ENCODE results near the gene SENP2. TPM values are rescaled to one million over a fixed set of nuclear protein-coding genes. Genes with fewer than 3 reads are reported as not detected.

Gene SENP2
- total and polyA plus RNA-seq, 4 donors = 7.9 to 23.3 (median 11.3) TPM

DNA sequence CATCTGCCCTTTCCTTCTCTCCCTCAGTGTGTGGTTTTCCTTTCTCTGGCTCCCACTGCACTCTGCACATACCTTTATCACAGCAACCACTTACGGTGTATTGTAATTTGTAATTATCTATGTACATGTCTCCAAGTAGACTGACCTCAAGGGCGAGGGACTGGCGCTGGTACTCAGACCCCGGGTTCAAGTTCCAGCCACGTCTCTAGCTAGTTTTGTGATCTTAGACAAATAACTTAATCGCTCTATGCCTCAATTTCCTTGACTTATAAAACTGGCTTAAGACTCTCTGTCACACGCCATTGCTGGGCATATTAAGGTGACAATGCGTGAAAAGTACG is 607 bp upstream of the SENP2 start:
- Histone ChIP-seq H3K36me3 (ENCODE audit: control insufficient read depth in 4 of 4, insufficient read depth in 3 of 4, low read depth in 1 of 4, low read length in 3 of 4) (no peaks in the 10 kb centered on the region), H3K27ac (ENCODE audit: low read depth in 1 of 2, low read length in 2 of 2) (peak overlapping the region; percentile 93 to 97), H3K4me3 (ENCODE audit: low read depth in 1 of 3, low read length in 3 of 3) (peak overlapping the region; percentile 48 to 94 (median 91)), H3K4me1 (ENCODE audit: control insufficient read depth in 4 of 4, insufficient read depth in 4 of 4, low read length in 3 of 4) (peaks cover 10 to 33% (median 25%) of the 10 kb centered on the region in 4 donors), H3K27me3 (ENCODE audit: control insufficient read depth in 4 of 4, insufficient read depth in 4 of 4, low read length in 3 of 4) (no peaks in the 10 kb centered on the region), H3K9ac (ENCODE audit: low read depth in 1 of 2, low read length in 2 of 2) (peak overlapping the region; percentile 1 to 60), H3K9me3 (ENCODE audit: control insufficient read depth in 4 of 4, low read length in 3 of 4) (no peaks in the 10 kb centered on the region)
- no peak for DNase-seq (ENCODE audit: low spot score)
- WGBS = 22% methylated on average over 9 of the region's 9 CpGs
- TF ChIP-seq FOXA1 (IDR thresholded peaks at IDR 0.05) = no peak
- peak in 1 of 2 donors; percentile 29 for TF ChIP-seq HNF4A (conservative IDR thresholded peaks at IDR 0.05)
- no peak for TF ChIP-seq CTCF (IDR thresholded peaks at IDR 0.05; ENCODE audit: low read depth, low read length, missing input control)
- TF ChIP-seq, protein P1, sequence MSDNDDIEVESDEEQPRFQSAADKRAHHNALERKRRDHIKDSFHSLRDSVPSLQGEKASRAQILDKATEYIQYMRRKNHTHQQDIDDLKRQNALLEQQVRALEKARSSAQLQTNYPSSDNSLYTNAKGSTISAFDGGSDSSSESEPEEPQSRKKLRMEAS (IDR thresholded peaks at IDR 0.05) = no peak
- TF ChIP-seq, protein P2, sequence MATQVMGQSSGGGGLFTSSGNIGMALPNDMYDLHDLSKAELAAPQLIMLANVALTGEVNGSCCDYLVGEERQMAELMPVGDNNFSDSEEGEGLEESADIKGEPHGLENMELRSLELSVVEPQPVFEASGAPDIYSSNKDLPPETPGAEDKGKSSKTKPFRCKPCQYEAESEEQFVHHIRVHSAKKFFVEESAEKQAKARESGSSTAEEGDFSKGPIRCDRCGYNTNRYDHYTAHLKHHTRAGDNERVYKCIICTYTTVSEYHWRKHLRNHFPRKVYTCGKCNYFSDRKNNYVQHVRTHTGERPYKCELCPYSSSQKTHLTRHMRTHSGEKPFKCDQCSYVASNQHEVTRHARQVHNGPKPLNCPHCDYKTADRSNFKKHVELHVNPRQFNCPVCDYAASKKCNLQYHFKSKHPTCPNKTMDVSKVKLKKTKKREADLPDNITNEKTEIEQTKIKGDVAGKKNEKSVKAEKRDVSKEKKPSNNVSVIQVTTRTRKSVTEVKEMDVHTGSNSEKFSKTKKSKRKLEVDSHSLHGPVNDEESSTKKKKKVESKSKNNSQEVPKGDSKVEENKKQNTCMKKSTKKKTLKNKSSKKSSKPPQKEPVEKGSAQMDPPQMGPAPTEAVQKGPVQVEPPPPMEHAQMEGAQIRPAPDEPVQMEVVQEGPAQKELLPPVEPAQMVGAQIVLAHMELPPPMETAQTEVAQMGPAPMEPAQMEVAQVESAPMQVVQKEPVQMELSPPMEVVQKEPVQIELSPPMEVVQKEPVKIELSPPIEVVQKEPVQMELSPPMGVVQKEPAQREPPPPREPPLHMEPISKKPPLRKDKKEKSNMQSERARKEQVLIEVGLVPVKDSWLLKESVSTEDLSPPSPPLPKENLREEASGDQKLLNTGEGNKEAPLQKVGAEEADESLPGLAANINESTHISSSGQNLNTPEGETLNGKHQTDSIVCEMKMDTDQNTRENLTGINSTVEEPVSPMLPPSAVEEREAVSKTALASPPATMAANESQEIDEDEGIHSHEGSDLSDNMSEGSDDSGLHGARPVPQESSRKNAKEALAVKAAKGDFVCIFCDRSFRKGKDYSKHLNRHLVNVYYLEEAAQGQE (IDR thresholded peaks at IDR 0.05) = no peak

DNA sequence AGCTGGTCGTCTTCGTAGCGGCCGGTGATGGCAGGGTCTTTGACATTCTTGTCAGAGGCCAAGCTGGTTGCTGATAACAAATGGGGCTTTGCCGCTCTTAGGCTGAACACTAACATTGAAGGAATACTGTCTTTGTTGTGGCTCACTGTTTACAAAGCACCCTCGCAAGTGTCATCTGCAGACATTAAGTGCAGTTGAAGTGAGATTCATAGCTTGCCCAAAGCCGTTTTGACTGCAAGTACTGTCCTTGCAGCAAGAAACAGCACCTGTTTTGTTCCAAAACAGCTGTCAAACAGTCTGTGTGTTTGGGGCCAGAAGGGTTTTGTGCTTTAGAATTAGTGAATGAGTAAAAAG is 568 bp downstream of the SENP2 start:
- TF ChIP-seq, protein P2 (IDR thresholded peaks at IDR 0.05) = no peak
- TF ChIP-seq TAF1 (conservative IDR thresholded peaks at IDR 0.05) (no peak), NR2F2 (IDR thresholded peaks at IDR 0.05) (no peak), ZBTB33 (IDR thresholded peaks at IDR 0.05) (no peak)
- TF ChIP-seq, protein P3, sequence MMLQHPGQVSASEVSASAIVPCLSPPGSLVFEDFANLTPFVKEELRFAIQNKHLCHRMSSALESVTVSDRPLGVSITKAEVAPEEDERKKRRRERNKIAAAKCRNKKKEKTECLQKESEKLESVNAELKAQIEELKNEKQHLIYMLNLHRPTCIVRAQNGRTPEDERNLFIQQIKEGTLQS (IDR thresholded peaks at IDR 0.05) = no peak
- H3K4me1 ChIP-seq (ENCODE audit: control insufficient read depth in 4 of 4, insufficient read depth in 4 of 4, low read length in 3 of 4) = peaks cover 10 to 33% (median 25%) of the 10 kb centered on the region in 4 donors
- WGBS = 1% methylated on average over 7 of the region's 7 CpGs

More for the DNA sequence above, 568 bp downstream of the SENP2 start:
- peak overlapping the region; percentile 93 to 97 for H3K27ac ChIP-seq (ENCODE audit: low read depth in 1 of 2, low read length in 2 of 2)
- no peak for DNase-seq (ENCODE audit: low spot score)
- no peaks in the 10 kb centered on the region for H3K27me3 ChIP-seq (ENCODE audit: control insufficient read depth in 4 of 4, insufficient read depth in 4 of 4, low read length in 3 of 4)
- no peaks in the 10 kb centered on the region for H3K9me3 ChIP-seq (ENCODE audit: control insufficient read depth in 4 of 4, low read length in 3 of 4)
- H3K36me3 ChIP-seq (ENCODE audit: control insufficient read depth in 4 of 4, insufficient read depth in 3 of 4, low read depth in 1 of 4, low read length in 3 of 4) = peaks cover 0 to 3% (median under 1%) of the 10 kb centered on the region in 4 donors
- H3K4me3 ChIP-seq (ENCODE audit: low read depth in 1 of 3, low read length in 3 of 3) = peak overlapping the region; percentile 65 to 94 (median 69)
- H3K9ac ChIP-seq (ENCODE audit: low read depth in 1 of 2, low read length in 2 of 2) = peak overlapping the region; percentile 64 to 99
